HG03457 (cell line): ENCODE results near the gene TIAM1.

Experiments
- ATAC-seq: cut with Tn5 transposase; IDR thresholded peaks from one replicate; pipeline ENCODE4 v1.9.1; 2021; ENCODE audit warnings: moderate number of reproducible peaks; ENCODE audit not compliant: unreplicated experiment

The TIAM1 gene, protein sequence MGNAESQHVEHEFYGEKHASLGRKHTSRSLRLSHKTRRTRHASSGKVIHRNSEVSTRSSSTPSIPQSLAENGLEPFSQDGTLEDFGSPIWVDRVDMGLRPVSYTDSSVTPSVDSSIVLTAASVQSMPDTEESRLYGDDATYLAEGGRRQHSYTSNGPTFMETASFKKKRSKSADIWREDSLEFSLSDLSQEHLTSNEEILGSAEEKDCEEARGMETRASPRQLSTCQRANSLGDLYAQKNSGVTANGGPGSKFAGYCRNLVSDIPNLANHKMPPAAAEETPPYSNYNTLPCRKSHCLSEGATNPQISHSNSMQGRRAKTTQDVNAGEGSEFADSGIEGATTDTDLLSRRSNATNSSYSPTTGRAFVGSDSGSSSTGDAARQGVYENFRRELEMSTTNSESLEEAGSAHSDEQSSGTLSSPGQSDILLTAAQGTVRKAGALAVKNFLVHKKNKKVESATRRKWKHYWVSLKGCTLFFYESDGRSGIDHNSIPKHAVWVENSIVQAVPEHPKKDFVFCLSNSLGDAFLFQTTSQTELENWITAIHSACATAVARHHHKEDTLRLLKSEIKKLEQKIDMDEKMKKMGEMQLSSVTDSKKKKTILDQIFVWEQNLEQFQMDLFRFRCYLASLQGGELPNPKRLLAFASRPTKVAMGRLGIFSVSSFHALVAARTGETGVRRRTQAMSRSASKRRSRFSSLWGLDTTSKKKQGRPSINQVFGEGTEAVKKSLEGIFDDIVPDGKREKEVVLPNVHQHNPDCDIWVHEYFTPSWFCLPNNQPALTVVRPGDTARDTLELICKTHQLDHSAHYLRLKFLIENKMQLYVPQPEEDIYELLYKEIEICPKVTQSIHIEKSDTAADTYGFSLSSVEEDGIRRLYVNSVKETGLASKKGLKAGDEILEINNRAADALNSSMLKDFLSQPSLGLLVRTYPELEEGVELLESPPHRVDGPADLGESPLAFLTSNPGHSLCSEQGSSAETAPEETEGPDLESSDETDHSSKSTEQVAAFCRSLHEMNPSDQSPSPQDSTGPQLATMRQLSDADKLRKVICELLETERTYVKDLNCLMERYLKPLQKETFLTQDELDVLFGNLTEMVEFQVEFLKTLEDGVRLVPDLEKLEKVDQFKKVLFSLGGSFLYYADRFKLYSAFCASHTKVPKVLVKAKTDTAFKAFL (N-terminal part only)

GRCh38 chr21:31343680-31344480 lies at the start of gene TIAM1:
Gene TIAM1 (minus strand): TSS chr21:31344261. CDS start chr21:31266972, 77,289 bp downstream.
- no peak for ATAC-seq

GRCh38 chr21:31387560-31388186 lies 43.6 kb upstream of the TIAM1 start:
- ATAC-seq = no peak

GRCh38 chr21:31386006-31386405 lies 41.9 kb upstream of the TIAM1 start:
- no peak for ATAC-seq

GRCh38 chr21:31383770-31384169 lies 39.7 kb upstream of the TIAM1 start:
- ATAC-seq = no peak

- no peak for ATAC-seq
Measured at GRCh38 chr21:31382060-31382459, 38.0 kb upstream of the TIAM1 start.

DNA sequence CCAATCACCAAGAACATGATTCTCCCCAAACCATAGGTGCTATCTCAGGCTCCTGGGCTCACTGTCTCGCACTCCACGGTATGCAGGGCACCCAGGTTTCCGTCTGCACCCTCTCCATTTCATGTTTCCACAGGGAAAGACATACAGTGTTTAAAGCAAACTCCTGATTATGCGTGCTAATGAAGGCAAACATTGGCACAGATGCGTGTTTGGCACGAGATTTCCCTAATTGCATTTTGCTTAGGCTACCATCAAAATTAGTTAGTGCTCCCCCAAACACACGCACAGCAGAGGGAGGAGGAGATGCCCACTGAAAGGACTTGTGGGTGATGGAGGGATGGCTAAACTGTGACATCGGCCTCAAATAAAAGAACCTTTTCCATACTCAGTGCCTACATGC lies 32.2 kb upstream of the TIAM1 start:
- ATAC-seq = no peak

- no peak for ATAC-seq
Measured at GRCh38 chr21:31374395-31374794, 30.3 kb upstream of the TIAM1 start.

DNA sequence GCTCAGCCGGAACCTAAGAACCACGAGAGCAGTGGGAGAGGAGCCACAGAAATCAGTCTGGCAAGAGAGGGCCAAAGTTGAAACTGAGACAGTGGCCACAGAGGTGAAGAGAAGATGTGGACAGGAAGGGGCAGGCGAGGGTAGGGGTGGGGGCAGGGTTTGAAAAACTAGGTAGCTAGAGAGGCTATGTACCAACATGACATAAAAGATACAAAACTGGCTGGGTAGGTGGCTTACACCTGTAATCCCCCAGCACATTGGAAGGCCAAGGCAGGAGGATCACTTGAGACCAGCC lies 28.4 kb upstream of the TIAM1 start:
- no peak for ATAC-seq

GRCh38 chr21:31371715-31372470 lies 27.8 kb upstream of the TIAM1 start:
- ATAC-seq = no peak

DNA sequence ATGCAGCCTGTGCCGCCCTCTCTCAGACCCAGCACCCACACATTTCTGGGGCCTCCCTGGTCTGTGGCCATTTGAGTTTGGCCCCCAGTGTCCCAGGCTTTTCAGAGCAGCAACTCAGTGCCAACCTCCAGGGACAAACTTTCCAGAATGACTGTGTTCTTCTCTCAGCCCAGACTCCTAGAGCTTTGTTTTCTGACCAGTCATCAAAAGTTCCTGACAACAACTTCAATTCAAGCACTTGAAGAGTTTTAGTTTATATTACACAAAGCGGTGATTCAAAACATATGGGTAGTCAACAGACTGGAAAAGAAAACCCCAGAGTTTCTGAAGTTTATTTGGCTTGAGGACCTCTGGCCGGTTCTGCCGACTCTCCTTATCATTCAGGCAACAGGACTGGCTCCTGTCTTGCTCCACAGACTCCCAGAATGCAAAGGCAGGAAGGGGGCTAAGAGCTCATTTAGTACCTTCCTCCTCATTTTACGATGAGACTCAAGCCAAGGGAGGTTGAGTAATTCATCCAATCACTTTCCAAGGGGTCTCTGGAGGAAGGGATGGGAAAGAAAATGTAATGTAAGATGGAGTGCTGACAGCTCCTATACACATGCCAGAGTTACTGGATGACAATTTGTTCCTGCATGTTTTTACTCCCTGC lies 27.0 kb upstream of the TIAM1 start:
- ATAC-seq = no peak

GRCh38 chr21:31370281-31370892 lies 26.3 kb upstream of the TIAM1 start:
- ATAC-seq = no peak

DNA sequence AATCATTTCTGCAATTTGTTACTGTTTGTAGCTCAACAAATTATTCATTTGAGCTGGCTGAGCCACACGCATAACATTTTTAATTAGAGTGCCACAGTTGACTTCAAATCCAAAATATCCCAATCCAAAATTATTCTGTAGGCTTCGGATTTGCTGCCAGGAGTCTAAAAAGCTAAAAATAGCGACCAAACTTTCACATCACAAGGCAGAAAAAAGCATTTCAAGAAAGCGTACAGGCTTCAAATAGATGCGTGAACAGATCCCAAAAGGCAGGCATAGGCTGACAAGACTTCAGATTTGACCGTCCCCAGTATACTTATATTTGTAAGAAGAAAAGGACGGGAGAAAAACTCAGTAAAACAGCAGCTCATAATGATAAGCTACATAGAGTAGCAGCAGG lies 24.3 kb upstream of the TIAM1 start:
- ATAC-seq = no peak

GRCh38 chr21:31367801-31368200 lies 23.7 kb upstream of the TIAM1 start:
- ATAC-seq = no peak

- no peak for ATAC-seq
Measured at GRCh38 chr21:31366825-31367224, 22.8 kb upstream of the TIAM1 start.

DNA sequence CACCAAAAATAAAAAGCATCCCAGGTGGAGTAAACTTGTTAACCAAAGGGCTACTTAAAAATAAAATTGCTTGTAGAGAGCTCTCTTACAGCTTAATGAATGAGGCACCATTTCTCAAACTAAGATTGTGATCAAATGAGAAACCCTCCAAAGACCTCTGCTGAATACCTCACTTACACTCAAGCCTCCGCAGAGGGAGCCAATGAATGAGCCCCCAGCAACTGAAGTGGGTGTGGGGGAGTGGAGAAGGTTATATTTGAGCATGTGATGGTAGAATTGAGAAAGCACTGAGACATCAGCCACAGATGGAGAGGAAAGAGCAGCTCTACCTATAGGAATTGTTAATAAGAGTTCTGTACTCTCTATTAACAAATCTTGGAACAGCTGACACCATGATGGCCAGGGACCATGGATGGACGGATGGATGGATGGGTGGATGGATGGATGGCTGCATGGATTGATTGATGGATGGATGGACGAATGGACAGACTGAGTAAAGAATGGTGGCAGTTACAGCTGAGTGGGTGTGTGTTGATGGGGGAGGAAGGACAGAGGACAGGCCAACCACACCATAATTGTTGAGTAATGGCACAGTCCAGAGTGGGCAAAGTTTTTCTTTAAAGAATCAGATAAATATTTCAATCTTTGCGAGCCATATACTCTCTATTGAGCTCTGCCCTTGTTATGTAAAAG lies 20.3 kb upstream of the TIAM1 start:
- no peak for ATAC-seq

DNA sequence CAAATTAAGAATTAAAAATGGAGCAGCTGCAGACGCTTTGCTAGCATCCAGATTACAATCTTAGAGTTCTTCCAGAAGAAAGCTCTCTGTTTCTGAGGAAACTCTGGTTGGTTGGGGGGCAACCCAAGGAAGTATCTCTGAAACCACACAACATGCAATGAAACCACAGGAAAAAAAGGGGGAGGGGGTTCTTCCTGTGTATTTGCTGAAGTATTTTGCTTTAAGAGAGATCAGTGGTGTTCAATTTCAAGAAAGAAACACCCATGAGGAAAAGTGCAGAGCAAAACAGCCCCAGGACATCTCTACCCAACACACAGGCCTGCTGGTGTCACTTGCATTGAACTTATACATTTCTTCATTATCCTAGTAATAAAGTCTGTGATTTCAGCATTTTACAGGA lies 19.7 kb upstream of the TIAM1 start:
- ATAC-seq = no peak

DNA sequence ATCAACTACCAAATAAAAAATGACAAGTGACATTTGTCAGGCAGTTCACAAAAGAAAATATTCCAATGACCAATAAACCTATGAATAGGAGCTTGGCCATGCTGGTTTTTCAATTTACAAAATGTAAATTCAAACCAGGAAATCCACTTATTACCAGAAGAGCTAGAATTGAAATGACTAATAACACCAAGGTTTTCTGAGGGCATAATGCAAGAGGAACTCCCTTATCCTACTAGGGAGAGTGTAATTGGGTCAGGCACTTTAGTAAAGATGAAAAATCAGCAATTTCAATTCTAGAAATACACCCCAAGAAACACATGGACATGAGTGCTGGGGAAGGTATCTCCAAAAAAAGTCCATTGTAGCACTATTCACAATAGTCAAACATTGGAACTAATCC lies 16.7 kb upstream of the TIAM1 start:
- no peak for ATAC-seq

GRCh38 chr21:31358158-31358557 lies 14.1 kb upstream of the TIAM1 start:
- ATAC-seq = no peak
